ENCODE results near the gene CLIP3. TPM values are rescaled to one million over a fixed set of nuclear protein-coding genes. Genes with fewer than 3 reads are reported as not detected.

Gene CLIP3
- total and polyA plus RNA-seq, 2 donors (not counting 1 experiment from before 2014, with no cell fraction given) = 14.7 to 19.8 TPM

- no peaks in the 10 kb centered on the region for H4K20me1 ChIP-seq (ENCODE audit: control insufficient read depth, extremely low read depth, insufficient read depth, low read length)
- H3K27me3 ChIP-seq (ENCODE audit: control insufficient read depth, insufficient read depth, low read length) = no peaks in the 10 kb centered on the region
- H3K9ac ChIP-seq (ENCODE audit: insufficient read depth, low read length) = no peak overlapping the region
- H3K9me3 ChIP-seq (ENCODE audit: control insufficient read depth, insufficient read depth, low read depth, low read length) = no peaks in the 10 kb centered on the region
- DNase-seq (ENCODE audit: low read depth in 2 of 2) = no peak
- TF ChIP-seq EZH2 (IDR thresholded peaks at IDR 0.05; ENCODE audit: low read length, missing control alignments) = no peak
- TF ChIP-seq, protein P1, sequence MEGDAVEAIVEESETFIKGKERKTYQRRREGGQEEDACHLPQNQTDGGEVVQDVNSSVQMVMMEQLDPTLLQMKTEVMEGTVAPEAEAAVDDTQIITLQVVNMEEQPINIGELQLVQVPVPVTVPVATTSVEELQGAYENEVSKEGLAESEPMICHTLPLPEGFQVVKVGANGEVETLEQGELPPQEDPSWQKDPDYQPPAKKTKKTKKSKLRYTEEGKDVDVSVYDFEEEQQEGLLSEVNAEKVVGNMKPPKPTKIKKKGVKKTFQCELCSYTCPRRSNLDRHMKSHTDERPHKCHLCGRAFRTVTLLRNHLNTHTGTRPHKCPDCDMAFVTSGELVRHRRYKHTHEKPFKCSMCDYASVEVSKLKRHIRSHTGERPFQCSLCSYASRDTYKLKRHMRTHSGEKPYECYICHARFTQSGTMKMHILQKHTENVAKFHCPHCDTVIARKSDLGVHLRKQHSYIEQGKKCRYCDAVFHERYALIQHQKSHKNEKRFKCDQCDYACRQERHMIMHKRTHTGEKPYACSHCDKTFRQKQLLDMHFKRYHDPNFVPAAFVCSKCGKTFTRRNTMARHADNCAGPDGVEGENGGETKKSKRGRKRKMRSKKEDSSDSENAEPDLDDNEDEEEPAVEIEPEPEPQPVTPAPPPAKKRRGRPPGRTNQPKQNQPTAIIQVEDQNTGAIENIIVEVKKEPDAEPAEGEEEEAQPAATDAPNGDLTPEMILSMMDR (conservative IDR thresholded peaks at IDR 0.05 in 1 of 2, IDR thresholded peaks at IDR 0.05 in 1 of 2; ENCODE audit: low read depth in 1 of 2, low read length in 2 of 2) = no peak
- H3K36me3 ChIP-seq (ENCODE audit: control insufficient read depth, insufficient read depth, low read length) = peaks cover 21% of the 10 kb centered on the region
- H2AFZ ChIP-seq (ENCODE audit: low read length) = no peak overlapping the region
- no peaks in the 10 kb centered on the region for H3K79me2 ChIP-seq (ENCODE audit: control insufficient read depth, insufficient read depth, low read length)
- no peak overlapping the region for H3K4me3 ChIP-seq (replicated peaks in 1 of 4; ENCODE audit: control extremely low read depth in 1 of 4, insufficient read depth in 1 of 4, low read depth in 3 of 4, low read length in 4 of 4)
- no peaks in the 10 kb centered on the region for H3K4me1 ChIP-seq (ENCODE audit: control insufficient read depth, extremely low read depth, insufficient read depth, low read length)
- no peak overlapping the region for H3K4me2 ChIP-seq (ENCODE audit: extremely low read depth, insufficient read depth, low read length)
- no peak overlapping the region for H3K27ac ChIP-seq (ENCODE audit: insufficient read depth, low read length)
Observed at GRCh38 chr19:36028313-36029041, 4.2 kb downstream of the CLIP3 start.

DNA sequence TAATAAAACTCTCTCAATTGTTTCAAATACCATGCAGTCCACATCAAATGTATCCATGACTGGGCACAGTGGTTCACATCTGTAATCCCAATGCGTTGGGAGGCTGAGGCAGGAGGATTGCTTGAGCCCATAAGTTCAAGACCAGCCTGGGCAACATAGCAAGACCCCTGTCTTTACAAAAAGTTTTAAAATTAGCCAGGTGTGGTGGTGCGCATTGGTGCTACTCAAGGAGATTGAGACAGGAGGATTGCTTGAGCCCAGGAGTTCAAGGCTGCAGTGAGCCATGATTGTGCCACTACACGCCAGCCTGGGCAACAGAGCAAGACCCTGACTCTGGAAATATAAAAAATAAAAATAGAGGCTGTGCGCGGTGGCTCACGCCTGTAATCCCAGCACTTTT is 5.0 kb downstream of the CLIP3 start:
- H4K20me1 ChIP-seq (ENCODE audit: control insufficient read depth, extremely low read depth, insufficient read depth, low read length) = no peaks in the 10 kb centered on the region
- H3K36me3 ChIP-seq (ENCODE audit: control insufficient read depth, insufficient read depth, low read length) = peaks cover 21% of the 10 kb centered on the region
- H3K27ac ChIP-seq (ENCODE audit: insufficient read depth, low read length) = no peak overlapping the region

GRCh38 chr19:36026091-36026876 is 6.4 kb downstream of the CLIP3 start:
- no peak overlapping the region for H3K9ac ChIP-seq (ENCODE audit: insufficient read depth, low read length)
- DNase-seq (ENCODE audit: low read depth in 2 of 2) = no peak
- H3K9me3 ChIP-seq (ENCODE audit: control insufficient read depth, insufficient read depth, low read depth, low read length) = no peaks in the 10 kb centered on the region
- TF ChIP-seq, protein P1 (conservative IDR thresholded peaks at IDR 0.05 in 1 of 2, IDR thresholded peaks at IDR 0.05 in 1 of 2; ENCODE audit: low read depth in 1 of 2, low read length in 2 of 2) = no peak
- TF ChIP-seq EZH2 (IDR thresholded peaks at IDR 0.05; ENCODE audit: low read length, missing control alignments) = no peak
- no peak overlapping the region for H3K4me3 ChIP-seq (replicated peaks in 1 of 4; ENCODE audit: control extremely low read depth in 1 of 4, insufficient read depth in 1 of 4, low read depth in 3 of 4, low read length in 4 of 4)
- H3K36me3 ChIP-seq (ENCODE audit: control insufficient read depth, insufficient read depth, low read length) = peaks cover 21% of the 10 kb centered on the region
- H3K27ac ChIP-seq (ENCODE audit: insufficient read depth, low read length) = no peak overlapping the region
- H2AFZ ChIP-seq (ENCODE audit: low read length) = no peak overlapping the region
- H3K4me2 ChIP-seq (ENCODE audit: extremely low read depth, insufficient read depth, low read length) = no peak overlapping the region
- H4K20me1 ChIP-seq (ENCODE audit: control insufficient read depth, extremely low read depth, insufficient read depth, low read length) = no peaks in the 10 kb centered on the region
- H3K27me3 ChIP-seq (ENCODE audit: control insufficient read depth, insufficient read depth, low read length) = no peaks in the 10 kb centered on the region
- H3K79me2 ChIP-seq (ENCODE audit: control insufficient read depth, insufficient read depth, low read length) = no peaks in the 10 kb centered on the region
- H3K4me1 ChIP-seq (ENCODE audit: control insufficient read depth, extremely low read depth, insufficient read depth, low read length) = no peaks in the 10 kb centered on the region

More for the DNA sequence above, 5.0 kb downstream of the CLIP3 start:
- DNase-seq (ENCODE audit: low read depth in 2 of 2) = no peak
- Histone ChIP-seq H3K4me3 (replicated peaks in 1 of 4; ENCODE audit: control extremely low read depth in 1 of 4, insufficient read depth in 1 of 4, low read depth in 3 of 4, low read length in 4 of 4) (no peak overlapping the region), H2AFZ (ENCODE audit: low read length) (no peak overlapping the region), H3K9me3 (ENCODE audit: control insufficient read depth, insufficient read depth, low read depth, low read length) (no peaks in the 10 kb centered on the region), H3K9ac (ENCODE audit: insufficient read depth, low read length) (no peak overlapping the region), H3K4me2 (ENCODE audit: extremely low read depth, insufficient read depth, low read length) (no peak overlapping the region), H3K27me3 (ENCODE audit: control insufficient read depth, insufficient read depth, low read length) (no peaks in the 10 kb centered on the region), H3K79me2 (ENCODE audit: control insufficient read depth, insufficient read depth, low read length) (no peaks in the 10 kb centered on the region), H3K4me1 (ENCODE audit: control insufficient read depth, extremely low read depth, insufficient read depth, low read length) (no peaks in the 10 kb centered on the region)
- no peak for TF ChIP-seq EZH2 (IDR thresholded peaks at IDR 0.05; ENCODE audit: low read length, missing control alignments)
- TF ChIP-seq, protein P1 (conservative IDR thresholded peaks at IDR 0.05 in 1 of 2, IDR thresholded peaks at IDR 0.05 in 1 of 2; ENCODE audit: low read depth in 1 of 2, low read length in 2 of 2) = no peak

Data from fibroblast of lung (primary cell).